Tibial nerve (tissue), 4 donors: ENCODE measurements around the gene TMEM140. TPM values are rescaled to one million over a fixed set of nuclear protein-coding genes. Genes with fewer than 3 reads are reported as not detected.

Experiments used
- DNase-seq, 2 donors: peaks; one replicate each; pipeline ENCODE4 v3.0.0-alpha.2; 2019; ENCODE audit warnings: low spot score in 2 of 2
- H3K27ac ChIP-seq, 4 donors: fragments of 200-600 bp; sonication (generic) in 3 of 4; one replicate each; pipeline ENCODE4 v1.5.1; 2017 to 2019; ENCODE audit warnings: mild to moderate bottlenecking in 1 of 4
- H3K27me3 ChIP-seq, 2 donors: fragments of 200-600 bp; sonication (generic) in 1 of 2; one replicate each; pipeline versions ENCODE4 v1.5.1 to v1.6.0; 2017 to 2019
- H3K36me3 ChIP-seq, 3 donors: fragments of 200-600 bp; sonication (generic); one replicate each; pipeline ENCODE4 v1.5.1; 2018 to 2019
- H3K4me1 ChIP-seq, 4 donors: fragments of 200-600 bp; sonication (generic) in 3 of 4; one replicate each; pipeline ENCODE4 v1.5.1; 2017 to 2019
- H3K4me3 ChIP-seq, 4 donors: fragments of 200-600 bp; sonication (generic) in 3 of 4; one replicate each; pipeline ENCODE4 v1.5.1; 2017 to 2019; ENCODE audit warnings: mild to moderate bottlenecking in 1 of 4, moderate library complexity in 1 of 4
- H3K9me3 ChIP-seq, 4 donors: fragments of 200-600 bp; sonication (generic) in 3 of 4; one replicate each; pipeline ENCODE4 v1.5.1; 2017 to 2019
- EP300 ChIP-seq, 2 donors: sonication (generic); formaldehyde crosslinking; IDR thresholded peaks; one replicate each; pipeline ENCODE4 v1.6.1; 2017; ENCODE audit warnings: antibody characterized with exemption in 2 of 2, mild to moderate bottlenecking in 1 of 2
- POLR2A ChIP-seq, 2 donors: fragments of 450-650 bp; IDR thresholded peaks; one replicate each; pipeline ENCODE4 v1.6.1; 2017; ENCODE audit warnings: antibody characterized with exemption in 2 of 2, mild to moderate bottlenecking in 2 of 2, moderate library complexity in 2 of 2
- WGBS, 2 donors: methylation state at CpG; one replicate each; pipeline ENCODE4 v1.1.5; 2018; 5-methylcytosine and 5-hydroxymethylcytosine counted together
- total RNA-seq, 4 donors: library from RNA; depleted of rRNA; stranded (reverse); fragments of >200 nt; gene quantifications; one replicate each; pipeline ENCODE4 v1.1.0, GENCODE V29; 2016
- TF ChIP-seq, protein P1 (sequence below), 5 experiments: fragments of 200-600 bp in 3 of 5; fragments of 450-650 bp in 2 of 5; sonication (generic) in 3 of 5; IDR thresholded peaks; one replicate each; pipeline ENCODE4 v1.5.1; 2016 to 2019; ENCODE audit warnings: antibody characterized with exemption in 5 of 5, mild to moderate bottlenecking in 3 of 5, moderate library complexity in 2 of 5

TMEM140 gene
- total RNA-seq, 4 donors from 2014 or later = 20.5 to 46.9 (median 32.5) TPM

GRCh38 chr7:135128931-135129330, 18.9 kb upstream of the TMEM140 start:
- Histone ChIP-seq H3K36me3 (peaks cover 0 to 4% (median 0%) of the 10 kb centered on the region in 3 donors), H3K27ac (no peak overlapping the region), H3K4me1 (no peaks in the 10 kb centered on the region), H3K4me3 (no peak overlapping the region), H3K27me3 (no peaks in the 10 kb centered on the region), H3K9me3 (peaks cover 0 to 12% (median 6%) of the 10 kb centered on the region in 4 donors)
- TF ChIP-seq POLR2A (IDR thresholded peaks at IDR 0.05) (no peak), EP300 (IDR thresholded peaks at IDR 0.05) (no peak)
- TF ChIP-seq, protein P1, sequence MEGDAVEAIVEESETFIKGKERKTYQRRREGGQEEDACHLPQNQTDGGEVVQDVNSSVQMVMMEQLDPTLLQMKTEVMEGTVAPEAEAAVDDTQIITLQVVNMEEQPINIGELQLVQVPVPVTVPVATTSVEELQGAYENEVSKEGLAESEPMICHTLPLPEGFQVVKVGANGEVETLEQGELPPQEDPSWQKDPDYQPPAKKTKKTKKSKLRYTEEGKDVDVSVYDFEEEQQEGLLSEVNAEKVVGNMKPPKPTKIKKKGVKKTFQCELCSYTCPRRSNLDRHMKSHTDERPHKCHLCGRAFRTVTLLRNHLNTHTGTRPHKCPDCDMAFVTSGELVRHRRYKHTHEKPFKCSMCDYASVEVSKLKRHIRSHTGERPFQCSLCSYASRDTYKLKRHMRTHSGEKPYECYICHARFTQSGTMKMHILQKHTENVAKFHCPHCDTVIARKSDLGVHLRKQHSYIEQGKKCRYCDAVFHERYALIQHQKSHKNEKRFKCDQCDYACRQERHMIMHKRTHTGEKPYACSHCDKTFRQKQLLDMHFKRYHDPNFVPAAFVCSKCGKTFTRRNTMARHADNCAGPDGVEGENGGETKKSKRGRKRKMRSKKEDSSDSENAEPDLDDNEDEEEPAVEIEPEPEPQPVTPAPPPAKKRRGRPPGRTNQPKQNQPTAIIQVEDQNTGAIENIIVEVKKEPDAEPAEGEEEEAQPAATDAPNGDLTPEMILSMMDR (IDR thresholded peaks at IDR 0.05) = no peak
- DNase-seq = no peak
- WGBS, 2 donors = 100% methylated on average over 1 of the region's 1 CpG; no CpG with 5 or more reads in 1 of the 2 donors

DNA sequence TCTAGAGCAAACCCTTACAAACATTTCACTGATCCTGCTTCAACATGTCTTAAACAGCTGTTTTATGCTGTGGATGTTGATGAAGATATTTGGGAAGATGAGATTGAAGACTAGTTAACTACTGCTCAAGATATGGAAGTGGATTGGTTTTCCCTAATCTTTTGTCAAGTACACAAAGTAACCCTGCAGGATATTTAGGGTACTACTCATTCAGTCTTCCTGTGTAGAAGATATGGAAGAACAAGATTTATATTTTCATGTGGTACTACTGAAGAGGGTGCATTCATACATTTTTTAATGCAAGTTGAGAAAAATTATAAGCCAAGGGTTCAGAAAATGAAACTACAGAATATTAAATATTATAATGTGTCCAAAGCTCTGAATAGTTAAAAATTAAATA, 18.3 kb upstream of the TMEM140 start:
- no peak for DNase-seq
- Histone ChIP-seq H3K27me3 (no peaks in the 10 kb centered on the region), H3K9me3 (peaks cover 0 to 11% (median 5%) of the 10 kb centered on the region in 4 donors), H3K36me3 (peaks cover 0 to 4% (median 0%) of the 10 kb centered on the region in 3 donors), H3K4me3 (no peak overlapping the region), H3K27ac (no peak overlapping the region), H3K4me1 (no peaks in the 10 kb centered on the region)
- no peak for TF ChIP-seq POLR2A (IDR thresholded peaks at IDR 0.05)
- TF ChIP-seq EP300 (IDR thresholded peaks at IDR 0.05) = no peak
- TF ChIP-seq, protein P1 (IDR thresholded peaks at IDR 0.05) = no peak

GRCh38 chr7:135143885-135144668, 3.8 kb upstream of the TMEM140 start:
- WGBS, 2 donors = 78 to 87% methylated on average over 3 of the region's 3 CpGs
- H3K4me3 ChIP-seq = no peak overlapping the region
- peak overlapping the region in 1 of 4 donors; percentile 46 for H3K27ac ChIP-seq
- no peaks in the 10 kb centered on the region for H3K36me3 ChIP-seq
- DNase-seq = no peak
- TF ChIP-seq, protein P1 (IDR thresholded peaks at IDR 0.05) = no peak
- TF ChIP-seq EP300 (IDR thresholded peaks at IDR 0.05) (no peak), POLR2A (IDR thresholded peaks at IDR 0.05) (no peak)
- no peaks in the 10 kb centered on the region for H3K27me3 ChIP-seq
- no peaks in the 10 kb centered on the region for H3K9me3 ChIP-seq
- peaks cover 0 to 16% (median 4%) of the 10 kb centered on the region in 4 donors for H3K4me1 ChIP-seq

DNA sequence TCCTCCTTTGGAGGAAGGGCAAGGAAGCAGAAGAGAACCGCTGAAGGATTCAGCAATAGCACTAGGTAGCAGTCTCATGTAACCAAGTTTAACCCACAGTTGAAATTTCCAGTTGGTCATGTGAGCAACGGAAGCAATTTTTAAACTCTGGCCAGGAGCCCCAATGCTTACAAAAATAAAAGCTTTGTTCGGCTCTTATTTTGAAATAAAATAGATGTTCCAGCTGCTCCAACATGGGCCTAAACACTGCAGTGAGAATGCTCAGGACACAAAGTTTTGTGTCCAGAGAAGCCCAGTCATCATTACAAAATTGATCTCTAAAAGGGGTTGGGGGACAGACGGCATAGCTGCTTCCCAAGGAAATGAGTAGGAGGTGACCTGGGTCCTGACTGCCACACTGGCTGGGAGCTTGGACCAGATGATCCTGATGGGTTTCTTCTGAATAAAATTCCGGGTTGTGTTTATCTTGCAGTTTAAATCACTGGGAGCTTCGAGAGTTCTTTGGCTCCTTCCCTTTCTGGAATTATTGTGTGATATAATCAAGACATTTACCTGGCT, 452 bp upstream of the TMEM140 start:
- TF ChIP-seq POLR2A (IDR thresholded peaks at IDR 0.05) = no peak
- peak; percentile 10 to 42 for TF ChIP-seq EP300 (IDR thresholded peaks at IDR 0.05)
- TF ChIP-seq, protein P1 (IDR thresholded peaks at IDR 0.05) = no peak
- DNase-seq = no peak
- no peaks in the 10 kb centered on the region for H3K9me3 ChIP-seq
- peak overlapping the region; percentile 88 to 98 (median 96) for H3K27ac ChIP-seq
- no peaks in the 10 kb centered on the region for H3K27me3 ChIP-seq
- peaks cover 0 to 43% (median 23%) of the 10 kb centered on the region in 4 donors for H3K4me1 ChIP-seq
- H3K36me3 ChIP-seq = peaks cover 0 to 4% (median 0%) of the 10 kb centered on the region in 3 donors
- 6 to 9% methylated on average over 6 of the region's 6 CpGs for WGBS, 2 donors
- peak overlapping the region; percentile 43 to 59 (median 52) for H3K4me3 ChIP-seq
